H1 (cell line): ENCODE measurements around the gene FSTL4. TPM values are rescaled to one million over a fixed set of nuclear protein-coding genes. Genes with fewer than 3 reads are reported as not detected.
A peak's percentile ranks its signal among the peaks of the same experiment; 100 is the strongest.

Source experiments
- CTCF ChIA-PET: fragments of 300-600 bp; sonication (Branson Sonifier 250); formaldehyde crosslinking; loops from one replicate; lab custom pipeline; 2021; ENCODE audit not compliant: partially characterized antibody; lab: Charles Lee
- POLR2A ChIA-PET: fragments of 300-600 bp; sonication (Branson Sonifier 250); formaldehyde crosslinking; loops from one replicate; lab custom pipeline; 2021; ENCODE audit warnings: inconsistent platforms; ENCODE audit not compliant: partially characterized antibody; lab: Charles Lee
- DNase-seq, 2 experiments: peaks; one replicate each; pipeline versions ENCODE4 v3.0.0 to v3.0.0-alpha.2; 2010 to 2022; ENCODE audit warnings: low spot score in 2 of 2, low read depth in 1 of 2, mixed read lengths in 1 of 2
- FAIRE-seq: peaks from 2 replicates; lab custom pipeline; 2011; peaks lifted over from hg19 to GRCh38; lab: Jason Lieb, UNC
- H2AFZ ChIP-seq: 2 replicates; pipeline ENCODE4 v1.8.1; 2012; ENCODE audit warnings: low read length, inconsistent platforms
- H2AK5ac ChIP-seq: 2 replicates; pipeline ENCODE4 v1.6.1; 2013; ENCODE audit warnings: low read depth, low read length
- H2BK120ac ChIP-seq: replicated peaks from 2 replicates; pipeline ENCODE3; 2013; ENCODE audit warnings: low read depth, low read length, inconsistent platforms
- H2BK12ac ChIP-seq: 2 replicates; pipeline ENCODE4 v1.6.1; 2013; ENCODE audit warnings: low read depth, low read length
- H2BK15ac ChIP-seq: 2 replicates; pipeline ENCODE4 v1.6.1; 2013; ENCODE audit warnings: low read length
- H2BK20ac ChIP-seq: 2 replicates; pipeline ENCODE4 v1.6.1; 2013; ENCODE audit warnings: low read length
- H2BK5ac ChIP-seq: 2 replicates; pipeline ENCODE4 v1.6.1; 2013; ENCODE audit warnings: low read depth, low read length
- H3K14ac ChIP-seq: 2 replicates; pipeline ENCODE4 v1.6.1; 2013; ENCODE audit warnings: inconsistent platforms; ENCODE audit not compliant: insufficient read length
- H3K18ac ChIP-seq: 2 replicates; pipeline ENCODE4 v1.6.1; 2013; ENCODE audit warnings: low read length; ENCODE audit errors: extremely low read depth
- H3K23ac ChIP-seq: 2 replicates; pipeline ENCODE4 v1.6.1; 2013; ENCODE audit warnings: inconsistent platforms; ENCODE audit not compliant: insufficient read length
- H3K23me2 ChIP-seq: 2 replicates; pipeline ENCODE4 v1.6.1; 2013; ENCODE audit warnings: low read depth, low read length
- H3K27ac ChIP-seq: 2 replicates; pipeline ENCODE4 v1.6.1; 2011; ENCODE audit warnings: low read depth, low read length, inconsistent platforms
- H3K27me3 ChIP-seq, 4 experiments: replicated peaks in 1 of 4; 1 replicate in 1 of 4; 2 replicates in 3 of 4; pipeline versions ENCODE4 v1.6.1 to v1.8.1; 2011 to 2013; ENCODE audit warnings: low read length in 3 of 4, mild to moderate bottlenecking in 3 of 4, inconsistent platforms in 2 of 4, mixed read lengths in 2 of 4, moderate library complexity in 1 of 4; ENCODE audit not compliant: control insufficient read depth in 3 of 4, insufficient read depth in 3 of 4; ENCODE audit errors: extremely low read depth in 1 of 4
- H3K36me3 ChIP-seq, 4 experiments: 2 replicates each; pipeline versions ENCODE4 v1.6.1 to v1.8.1; 2011 to 2013; ENCODE audit warnings: mild to moderate bottlenecking in 4 of 4, low read length in 3 of 4, moderate library complexity in 2 of 4, control low read depth in 1 of 4, inconsistent platforms in 1 of 4; ENCODE audit not compliant: insufficient read depth in 4 of 4, control insufficient read depth in 2 of 4
- H3K4ac ChIP-seq: replicated peaks from 2 replicates; pipeline ENCODE3; 2013; ENCODE audit warnings: low read length, low read depth, mixed read lengths, inconsistent platforms; ENCODE audit not compliant: insufficient read length
- H3K4me1 ChIP-seq, 4 experiments: replicated peaks in 1 of 4; 1 replicate in 1 of 4; 2 replicates in 3 of 4; pipeline versions ENCODE4 v1.6.1 to v1.8.1; 2011 to 2013; ENCODE audit warnings: low read length in 3 of 4, inconsistent platforms in 2 of 4, mixed read lengths in 1 of 4; ENCODE audit not compliant: insufficient read depth in 4 of 4, control insufficient read depth in 3 of 4
- H3K4me2 ChIP-seq, 2 experiments: 2 replicates each; pipeline versions ENCODE4 v1.6.1 to v1.8.1; 2011 to 2013; ENCODE audit warnings: low read depth in 2 of 2, low read length in 2 of 2, control low read depth in 1 of 2, inconsistent platforms in 1 of 2, mild to moderate bottlenecking in 1 of 2; ENCODE audit not compliant: insufficient read depth in 1 of 2
- H3K4me3 ChIP-seq, 4 experiments: fragments of 200-600, 300-600 bp in 1 of 4; sonication (generic), shearing (Covaris generic), sonication (Bioruptor Twin) in 1 of 4; 2 replicates each; pipeline versions ENCODE4 v1.5.1 to v1.8.1; 2011 to 2016; ENCODE audit warnings: low read length in 4 of 4, low read depth in 3 of 4, control low read depth in 2 of 4, inconsistent platforms in 2 of 4, mild to moderate bottlenecking in 2 of 4, mixed read lengths in 1 of 4, moderate library complexity in 1 of 4; ENCODE audit not compliant: insufficient read depth in 2 of 4; ENCODE audit errors: extremely low read depth in 1 of 4
- H3K56ac ChIP-seq: replicated peaks from 2 replicates; pipeline ENCODE3; 2013; ENCODE audit warnings: low read depth, mild to moderate bottlenecking, mixed read lengths, low read length, inconsistent platforms; ENCODE audit not compliant: insufficient read length
- H3K79me1 ChIP-seq: 2 replicates; pipeline ENCODE4 v1.6.1; 2013; ENCODE audit warnings: low read depth, low read length, control low read depth
- H3K79me2 ChIP-seq, 2 experiments: 2 replicates each; pipeline versions ENCODE4 v1.6.1 to v1.8.1; 2012 to 2013; ENCODE audit warnings: low read length in 2 of 2, mild to moderate bottlenecking in 2 of 2, inconsistent platforms in 1 of 2; ENCODE audit not compliant: insufficient read depth in 2 of 2, control insufficient read depth in 1 of 2
- H3K9ac ChIP-seq, 4 experiments: replicated peaks in 1 of 4; 1 replicate in 1 of 4; 2 replicates in 3 of 4; pipeline versions ENCODE4 v1.6.1 to v1.8.1; 2011 to 2013; ENCODE audit warnings: low read depth in 3 of 4, low read length in 3 of 4, control low read depth in 2 of 4, mild to moderate bottlenecking in 2 of 4, moderate library complexity in 2 of 4, inconsistent platforms in 1 of 4; ENCODE audit errors: extremely low read depth in 1 of 4
- H3K9me3 ChIP-seq, 2 experiments: 2 replicates each; pipeline versions ENCODE4 v1.6.1 to v1.8.1; 2012 to 2013; ENCODE audit warnings: mild to moderate bottlenecking in 2 of 2, moderate library complexity in 2 of 2, control low read depth in 1 of 2, inconsistent platforms in 1 of 2, low read depth in 1 of 2, low read length in 1 of 2, mixed read lengths in 1 of 2; ENCODE audit not compliant: insufficient read depth in 2 of 2
- H4K20me1 ChIP-seq, 2 experiments: replicated peaks in 1 of 2; 2 replicates each; pipeline versions ENCODE3 to v1.8.1; 2011 to 2013; ENCODE audit warnings: inconsistent platforms in 2 of 2, low read length in 2 of 2, mild to moderate bottlenecking in 1 of 2; ENCODE audit not compliant: insufficient read depth in 2 of 2, control insufficient read depth in 1 of 2
- H4K5ac ChIP-seq: 2 replicates; pipeline ENCODE4 v1.6.1; 2013; ENCODE audit warnings: low read length, low read depth, mixed read lengths, inconsistent platforms; ENCODE audit not compliant: insufficient read length
- H4K8ac ChIP-seq: 2 replicates; pipeline ENCODE4 v1.8.0; 2013; ENCODE audit warnings: mild to moderate bottlenecking, moderate library complexity, low read length, inconsistent platforms; ENCODE audit not compliant: insufficient read depth; ENCODE audit errors: extremely low read depth
- H4K91ac ChIP-seq: replicated peaks from 2 replicates; pipeline ENCODE3; 2013; ENCODE audit warnings: low read length, mixed read lengths, inconsistent platforms; ENCODE audit not compliant: insufficient read length
- FOSL1 ChIP-seq: IDR thresholded peaks from 2 replicates; pipeline ENCODE4 v1.6.1; 2011; ENCODE audit warnings: mild to moderate bottlenecking, low read depth, low read length, moderate library complexity; ENCODE audit not compliant: insufficient read depth
- WGBS, 2 experiments: shearing (Covaris generic) in 1 of 2; methylation state at CpG; one replicate each; pipeline versions ENCODE4 v1.1.6 to v1.1.7; 2013 to 2015; ENCODE audit warnings: low lambda C conversion rate in 2 of 2, mixed read lengths in 2 of 2, inconsistent platforms in 1 of 2, low coverage in 1 of 2, missing lambda C conversion rate in 1 of 2; ENCODE audit not compliant: insufficient replicate concordance in 2 of 2, insufficient coverage in 1 of 2, insufficient read length in 1 of 2; ENCODE audit errors: extremely low coverage in 1 of 2, missing lambda C conversion rate in 1 of 2; 5-methylcytosine and 5-hydroxymethylcytosine counted together
- polyA plus RNA-seq, 7 experiments: library from polyadenylated mRNA; depleted of rRNA in 3 of 7; stranded (reverse) in 5 of 7; unstranded in 2 of 7; fragments of >200 nt in 5 of 7; fragments of 200-250 nt in 2 of 7; gene quantifications; 1 replicate in 5 of 7; 2 replicates in 1 of 7; 4 replicates in 1 of 7; pipeline versions ENCODE4 v1.2.1 to v1.2.3, GENCODE V29; 2011 to 2013; ENCODE audit warnings: missing spikeins in 2 of 7, mixed read lengths in 2 of 7
- total RNA-seq: library from RNA; stranded (reverse); fragmentation: NEBNext Ultra II Directional; extraction: Animal tissue kit (Norgen Biotek cat#: 25700); gene quantifications from 2 replicates; pipeline ENCODE4 v1.2.1, GENCODE V29; 2021

Gene FSTL4
- total and polyA plus RNA-seq, 2 of the 8 experiments (the other 6 are each of a cell fraction or from before 2014, with no cell fraction given): 3.1 to 4.1 TPM

- Histone ChIP-seq H2BK5ac (no peak overlapping the region), H3K79me2 (no peaks in the 10 kb centered on the region), H3K14ac (no peak overlapping the region), H3K36me3 (no peaks in the 10 kb centered on the region), H4K20me1 (no peaks in the 10 kb centered on the region), H3K9me3 (no peaks in the 10 kb centered on the region), H3K23me2 (no peaks in the 10 kb centered on the region), H3K27me3 (no peaks in the 10 kb centered on the region), H3K4me3 (no peak overlapping the region), H2BK15ac (no peak overlapping the region; the same call in 1 of the 2 replicates), H3K4me2 (no peak overlapping the region), H3K79me1 (no peaks in the 10 kb centered on the region), H3K18ac (peak overlapping the region; percentile 75; the same call in 1 of the 2 replicates), H2BK120ac (no peak overlapping the region), H3K56ac (no peak overlapping the region), H4K8ac (peak overlapping the region; percentile 41; the same call in 1 of the 2 replicates), H2BK20ac (0 out of 2 replicates have a peak overlapping the region, but pooled peaks have one; percentile 40), H2AK5ac (no peak overlapping the region), H3K27ac (no peak overlapping the region), H4K91ac (no peak overlapping the region), H3K23ac (no peak overlapping the region), H4K5ac (no peak overlapping the region), H2AFZ (no peak overlapping the region), H3K4me1 (peaks cover 3 to 19% (median 11%) of the 10 kb centered on the region in 4 experiments; a peak in 5 of 7 replicates), H3K4ac (no peak overlapping the region), H2BK12ac (peak overlapping the region; percentile 45; the same call in 1 of the 2 replicates), H3K9ac (no peak overlapping the region)
- CTCF ChIA-PET: interaction anchor here (0.7 to 9.4 kb wide), 9 partner anchors 9 to 595 kb away, joined by 3 to 78 read pairs (median 4); no protein-coding TSS in a partner anchor
- FAIRE-seq (no peak), DNase-seq (peak in 1 of 2 experiments; percentile 50)
- POLR2A ChIA-PET: interaction anchor here (1.3 kb wide), 1 partner anchor 8 kb away, joined by 3 read pairs; no protein-coding TSS in a partner anchor
- TF ChIP-seq FOSL1: no peak
- 64% methylated on average over 10 of the region's 10 CpGs; no CpG with 5 or more reads in 1 of the 2 experiments for WGBS, 2 experiments
These were observed 211.4 kb downstream of the FSTL4 start for GRCh38 chr5:133400831-133401351.
